H1 (cell line): Measurements from ENCODE around the gene FAM120A. TPM values are rescaled to one million over a fixed set of nuclear protein-coding genes. Genes with fewer than 3 reads are reported as not detected.

Source experiments
- CTCF ChIA-PET: fragments of 300-600 bp; sonication (Branson Sonifier 250); formaldehyde crosslinking; loops from one replicate; lab custom pipeline; 2021; ENCODE audit not compliant: partially characterized antibody; lab: Charles Lee
- POLR2A ChIA-PET: fragments of 300-600 bp; sonication (Branson Sonifier 250); formaldehyde crosslinking; loops from one replicate; lab custom pipeline; 2021; ENCODE audit warnings: inconsistent platforms; ENCODE audit not compliant: partially characterized antibody; lab: Charles Lee
- DNase-seq, 2 experiments: peaks; one replicate each; pipeline versions ENCODE4 v3.0.0 to v3.0.0-alpha.2; 2010 to 2022; ENCODE audit warnings: low spot score in 2 of 2, low read depth in 1 of 2, mixed read lengths in 1 of 2
- FAIRE-seq: peaks from 2 replicates; lab custom pipeline; 2011; peaks lifted over from hg19 to GRCh38; lab: Jason Lieb, UNC
- H2AFZ ChIP-seq: 2 replicates; pipeline ENCODE4 v1.8.1; 2012; ENCODE audit warnings: low read length, inconsistent platforms
- H2AK5ac ChIP-seq: 2 replicates; pipeline ENCODE4 v1.6.1; 2013; ENCODE audit warnings: low read depth, low read length
- H2BK120ac ChIP-seq: replicated peaks from 2 replicates; pipeline ENCODE3; 2013; ENCODE audit warnings: low read depth, low read length, inconsistent platforms
- H2BK12ac ChIP-seq: 2 replicates; pipeline ENCODE4 v1.6.1; 2013; ENCODE audit warnings: low read depth, low read length
- H2BK15ac ChIP-seq: 2 replicates; pipeline ENCODE4 v1.6.1; 2013; ENCODE audit warnings: low read length
- H2BK20ac ChIP-seq: 2 replicates; pipeline ENCODE4 v1.6.1; 2013; ENCODE audit warnings: low read length
- H2BK5ac ChIP-seq: 2 replicates; pipeline ENCODE4 v1.6.1; 2013; ENCODE audit warnings: low read depth, low read length
- H3K14ac ChIP-seq: 2 replicates; pipeline ENCODE4 v1.6.1; 2013; ENCODE audit warnings: inconsistent platforms; ENCODE audit not compliant: insufficient read length
- H3K18ac ChIP-seq: 2 replicates; pipeline ENCODE4 v1.6.1; 2013; ENCODE audit warnings: low read length; ENCODE audit errors: extremely low read depth
- H3K23ac ChIP-seq: 2 replicates; pipeline ENCODE4 v1.6.1; 2013; ENCODE audit warnings: inconsistent platforms; ENCODE audit not compliant: insufficient read length
- H3K23me2 ChIP-seq: 2 replicates; pipeline ENCODE4 v1.6.1; 2013; ENCODE audit warnings: low read depth, low read length
- H3K27ac ChIP-seq: 2 replicates; pipeline ENCODE4 v1.6.1; 2011; ENCODE audit warnings: low read depth, low read length, inconsistent platforms
- H3K27me3 ChIP-seq, 4 experiments: replicated peaks in 1 of 4; 1 replicate in 1 of 4; 2 replicates in 3 of 4; pipeline versions ENCODE4 v1.6.1 to v1.8.1; 2011 to 2013; ENCODE audit warnings: low read length in 3 of 4, mild to moderate bottlenecking in 3 of 4, inconsistent platforms in 2 of 4, mixed read lengths in 2 of 4, moderate library complexity in 1 of 4; ENCODE audit not compliant: control insufficient read depth in 3 of 4, insufficient read depth in 3 of 4; ENCODE audit errors: extremely low read depth in 1 of 4
- H3K36me3 ChIP-seq, 4 experiments: 2 replicates each; pipeline versions ENCODE4 v1.6.1 to v1.8.1; 2011 to 2013; ENCODE audit warnings: mild to moderate bottlenecking in 4 of 4, low read length in 3 of 4, moderate library complexity in 2 of 4, control low read depth in 1 of 4, inconsistent platforms in 1 of 4; ENCODE audit not compliant: insufficient read depth in 4 of 4, control insufficient read depth in 2 of 4
- H3K4ac ChIP-seq: replicated peaks from 2 replicates; pipeline ENCODE3; 2013; ENCODE audit warnings: low read length, low read depth, mixed read lengths, inconsistent platforms; ENCODE audit not compliant: insufficient read length
- H3K4me1 ChIP-seq, 4 experiments: replicated peaks in 1 of 4; 1 replicate in 1 of 4; 2 replicates in 3 of 4; pipeline versions ENCODE4 v1.6.1 to v1.8.1; 2011 to 2013; ENCODE audit warnings: low read length in 3 of 4, inconsistent platforms in 2 of 4, mixed read lengths in 1 of 4; ENCODE audit not compliant: insufficient read depth in 4 of 4, control insufficient read depth in 3 of 4
- H3K4me2 ChIP-seq, 2 experiments: 2 replicates each; pipeline versions ENCODE4 v1.6.1 to v1.8.1; 2011 to 2013; ENCODE audit warnings: low read depth in 2 of 2, low read length in 2 of 2, control low read depth in 1 of 2, inconsistent platforms in 1 of 2, mild to moderate bottlenecking in 1 of 2; ENCODE audit not compliant: insufficient read depth in 1 of 2
- H3K4me3 ChIP-seq, 4 experiments: fragments of 200-600, 300-600 bp in 1 of 4; sonication (generic), shearing (Covaris generic), sonication (Bioruptor Twin) in 1 of 4; 2 replicates each; pipeline versions ENCODE4 v1.5.1 to v1.8.1; 2011 to 2016; ENCODE audit warnings: low read length in 4 of 4, low read depth in 3 of 4, control low read depth in 2 of 4, inconsistent platforms in 2 of 4, mild to moderate bottlenecking in 2 of 4, mixed read lengths in 1 of 4, moderate library complexity in 1 of 4; ENCODE audit not compliant: insufficient read depth in 2 of 4; ENCODE audit errors: extremely low read depth in 1 of 4
- H3K56ac ChIP-seq: replicated peaks from 2 replicates; pipeline ENCODE3; 2013; ENCODE audit warnings: low read depth, mild to moderate bottlenecking, mixed read lengths, low read length, inconsistent platforms; ENCODE audit not compliant: insufficient read length
- H3K79me1 ChIP-seq: 2 replicates; pipeline ENCODE4 v1.6.1; 2013; ENCODE audit warnings: low read depth, low read length, control low read depth
- H3K79me2 ChIP-seq, 2 experiments: 2 replicates each; pipeline versions ENCODE4 v1.6.1 to v1.8.1; 2012 to 2013; ENCODE audit warnings: low read length in 2 of 2, mild to moderate bottlenecking in 2 of 2, inconsistent platforms in 1 of 2; ENCODE audit not compliant: insufficient read depth in 2 of 2, control insufficient read depth in 1 of 2
- H3K9ac ChIP-seq, 4 experiments: replicated peaks in 1 of 4; 1 replicate in 1 of 4; 2 replicates in 3 of 4; pipeline versions ENCODE4 v1.6.1 to v1.8.1; 2011 to 2013; ENCODE audit warnings: low read depth in 3 of 4, low read length in 3 of 4, control low read depth in 2 of 4, mild to moderate bottlenecking in 2 of 4, moderate library complexity in 2 of 4, inconsistent platforms in 1 of 4; ENCODE audit errors: extremely low read depth in 1 of 4
- H3K9me3 ChIP-seq, 2 experiments: 2 replicates each; pipeline versions ENCODE4 v1.6.1 to v1.8.1; 2012 to 2013; ENCODE audit warnings: mild to moderate bottlenecking in 2 of 2, moderate library complexity in 2 of 2, control low read depth in 1 of 2, inconsistent platforms in 1 of 2, low read depth in 1 of 2, low read length in 1 of 2, mixed read lengths in 1 of 2; ENCODE audit not compliant: insufficient read depth in 2 of 2
- H4K20me1 ChIP-seq, 2 experiments: replicated peaks in 1 of 2; 2 replicates each; pipeline versions ENCODE3 to v1.8.1; 2011 to 2013; ENCODE audit warnings: inconsistent platforms in 2 of 2, low read length in 2 of 2, mild to moderate bottlenecking in 1 of 2; ENCODE audit not compliant: insufficient read depth in 2 of 2, control insufficient read depth in 1 of 2
- H4K5ac ChIP-seq: 2 replicates; pipeline ENCODE4 v1.6.1; 2013; ENCODE audit warnings: low read length, low read depth, mixed read lengths, inconsistent platforms; ENCODE audit not compliant: insufficient read length
- H4K8ac ChIP-seq: 2 replicates; pipeline ENCODE4 v1.8.0; 2013; ENCODE audit warnings: mild to moderate bottlenecking, moderate library complexity, low read length, inconsistent platforms; ENCODE audit not compliant: insufficient read depth; ENCODE audit errors: extremely low read depth
- H4K91ac ChIP-seq: replicated peaks from 2 replicates; pipeline ENCODE3; 2013; ENCODE audit warnings: low read length, mixed read lengths, inconsistent platforms; ENCODE audit not compliant: insufficient read length
- HDAC6 ChIP-seq: IDR thresholded peaks from one replicate; pipeline ENCODE4 v1.7.1; 2012; ENCODE audit warnings: low read depth, mild to moderate bottlenecking, inconsistent platforms, low read length, moderate library complexity
- YY1 ChIP-seq: IDR thresholded peaks from 2 replicates; pipeline ENCODE4 v1.6.1; 2011; ENCODE audit warnings: low read depth, mild to moderate bottlenecking, low read length
- WGBS, 2 experiments: shearing (Covaris generic) in 1 of 2; methylation state at CpG; one replicate each; pipeline versions ENCODE4 v1.1.6 to v1.1.7; 2013 to 2015; ENCODE audit warnings: low lambda C conversion rate in 2 of 2, mixed read lengths in 2 of 2, inconsistent platforms in 1 of 2, low coverage in 1 of 2, missing lambda C conversion rate in 1 of 2; ENCODE audit not compliant: insufficient replicate concordance in 2 of 2, insufficient coverage in 1 of 2, insufficient read length in 1 of 2; ENCODE audit errors: extremely low coverage in 1 of 2, missing lambda C conversion rate in 1 of 2; 5-methylcytosine and 5-hydroxymethylcytosine counted together
- polyA plus RNA-seq, 7 experiments: library from polyadenylated mRNA; depleted of rRNA in 3 of 7; stranded (reverse) in 5 of 7; unstranded in 2 of 7; fragments of >200 nt in 5 of 7; fragments of 200-250 nt in 2 of 7; gene quantifications; 1 replicate in 5 of 7; 2 replicates in 1 of 7; 4 replicates in 1 of 7; pipeline versions ENCODE4 v1.2.1 to v1.2.3, GENCODE V29; 2011 to 2013; ENCODE audit warnings: missing spikeins in 2 of 7, mixed read lengths in 2 of 7
- total RNA-seq: library from RNA; stranded (reverse); fragmentation: NEBNext Ultra II Directional; extraction: Animal tissue kit (Norgen Biotek cat#: 25700); gene quantifications from 2 replicates; pipeline ENCODE4 v1.2.1, GENCODE V29; 2021

The FAM120A gene
- total and polyA plus RNA-seq, 2 of the 8 experiments (the other 6 are each of a cell fraction or from before 2014, with no cell fraction given) = 24.9 to 54.7 TPM

DNA sequence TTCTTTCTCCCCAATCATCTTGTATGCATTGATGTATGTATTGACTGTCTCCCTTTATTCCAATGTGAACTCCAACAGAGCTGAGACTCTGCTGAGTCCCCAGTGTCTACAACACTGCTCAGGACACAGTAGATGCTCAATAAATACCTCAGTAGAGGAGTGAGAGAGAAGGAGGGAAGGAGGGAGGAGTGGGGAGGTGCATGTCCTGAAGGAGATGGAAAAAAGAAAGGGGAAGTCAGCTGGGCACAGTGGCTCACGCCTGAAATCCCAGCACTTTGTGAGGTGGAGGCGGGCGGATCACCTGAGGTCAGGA lies 122.0 kb downstream of the FAM120A start:
- Histone ChIP-seq H3K18ac (no peak overlapping the region), H3K9me3 (0 out of 4 replicates have a peak, but pooled peaks cover 0 to 4% of the 10 kb centered on the region in 2 experiments), H3K4me1 (peaks cover 3 to 17% (median 10%) of the 10 kb centered on the region in 4 experiments), H4K8ac (no peak overlapping the region), H2BK5ac (no peak overlapping the region), H3K4ac (no peak overlapping the region), H3K79me2 (peaks cover 0 to 5% of the 10 kb centered on the region in 2 experiments; a peak in 1 of 4 replicates), H3K27ac (no peak overlapping the region), H3K14ac (no peak overlapping the region), H3K4me3 (no peak overlapping the region), H3K4me2 (no peak overlapping the region), H3K27me3 (peaks cover 0 to 16% (median 8%) of the 10 kb centered on the region in 4 experiments; a peak in 5 of 7 replicates), H4K91ac (no peak overlapping the region), H3K23ac (no peak overlapping the region), H3K23me2 (peaks cover 9% of the 10 kb centered on the region; the same call in 1 of the 2 replicates), H2BK15ac (no peak overlapping the region), H3K79me1 (peaks cover 4% of the 10 kb centered on the region; the same call in 1 of the 2 replicates), H2BK12ac (no peak overlapping the region), H2BK120ac (no peak overlapping the region), H4K5ac (no peak overlapping the region), H3K9ac (no peak overlapping the region), H4K20me1 (peaks cover 0 to 6% of the 10 kb centered on the region in 2 experiments), H3K36me3 (no peaks in the 10 kb centered on the region), H3K56ac (no peak overlapping the region), H2BK20ac (no peak overlapping the region), H2AFZ (no peak overlapping the region), H2AK5ac (no peak overlapping the region)
- no peak for FAIRE-seq
- no peak for DNase-seq
- ChIA-PET CTCF (interaction anchor here (1.1 to 2.7 kb wide), 2 partner anchors 9 to 10 kb away, joined by 3 to 5 read pairs; no protein-coding TSS in a partner anchor), POLR2A (interaction anchor here (0.6 kb wide), 1 partner anchor 1404 kb away, joined by 6 read pairs; no protein-coding TSS in a partner anchor)
- WGBS, 2 experiments = 88% methylated on average over 3 of the region's 3 CpGs; no CpG with 5 or more reads in 1 of the 2 experiments
- TF ChIP-seq YY1 (no peak), HDAC6 (no peak)
